ENCODE results near the gene SLC25A15.

The SLC25A15 gene

DNA sequence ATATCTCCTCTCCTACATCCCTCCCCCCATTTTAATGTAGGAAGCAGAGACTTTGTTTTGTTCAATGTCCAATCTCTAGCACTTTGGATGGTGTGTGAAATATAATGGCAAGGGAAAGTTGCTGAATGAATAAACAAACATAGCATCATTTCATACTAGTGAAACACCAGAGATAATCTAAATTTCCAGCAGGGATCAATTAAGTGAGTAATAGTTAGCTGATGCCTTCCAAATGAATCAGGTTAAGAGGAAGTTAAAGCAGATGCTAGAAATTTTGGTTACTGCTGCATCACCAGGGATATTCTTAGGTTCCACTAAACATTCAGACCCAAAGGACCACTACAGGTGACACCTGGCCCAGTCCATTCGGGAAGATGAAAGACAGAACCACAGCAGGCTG is 26.6 kb upstream of the SLC25A15 start:
- Histone ChIP-seq H3K27me3 (ENCODE audit: insufficient read depth, low read depth, severe bottlenecking) (no peaks in the 10 kb centered on the region), H3K27ac (no peak overlapping the region), H3K9me3 (ENCODE audit: severe bottlenecking) (no peaks in the 10 kb centered on the region), H3K36me3 (no peaks in the 10 kb centered on the region), H3K4me3 (ENCODE audit: low read depth, low read length) (no peak overlapping the region)
- no peak for DNase-seq
- no peak for TF ChIP-seq CTCF (IDR thresholded peaks at IDR 0.05; ENCODE audit: low read depth, low read length)

- no peak overlapping the region for H3K27ac ChIP-seq
- H3K9me3 ChIP-seq (ENCODE audit: severe bottlenecking): no peaks in the 10 kb centered on the region
Measured at GRCh38 chr13:40764587-40765403, 24.6 kb upstream of the SLC25A15 start.

DNA sequence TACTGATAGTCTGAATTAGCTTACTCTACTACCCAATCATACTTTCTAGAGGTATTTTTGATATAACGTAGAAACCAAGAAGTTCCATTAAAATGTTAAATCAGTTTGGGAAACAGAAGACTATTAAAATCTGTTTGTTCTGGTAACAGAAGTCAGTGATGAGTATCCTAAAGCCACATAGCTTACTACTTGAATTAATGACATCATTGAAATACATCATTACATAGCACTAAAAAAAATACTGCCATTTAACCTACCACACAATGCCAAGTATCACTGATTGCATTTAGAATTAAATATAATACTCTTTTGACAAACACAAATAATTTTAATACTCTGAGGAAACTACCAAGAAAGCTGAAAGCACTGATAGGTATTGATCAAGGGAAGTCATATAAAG is 23.8 kb upstream of the SLC25A15 start:
- no peak overlapping the region for H3K27ac ChIP-seq
- no peak for DNase-seq
- no peaks in the 10 kb centered on the region for H3K36me3 ChIP-seq
- TF ChIP-seq CTCF (IDR thresholded peaks at IDR 0.05; ENCODE audit: low read depth, low read length): no peak
- H3K27me3 ChIP-seq (ENCODE audit: insufficient read depth, low read depth, severe bottlenecking): no peaks in the 10 kb centered on the region
- H3K4me3 ChIP-seq (ENCODE audit: low read depth, low read length): no peak overlapping the region
- H3K9me3 ChIP-seq (ENCODE audit: severe bottlenecking): no peaks in the 10 kb centered on the region

More at GRCh38 chr13:40764587-40765403, 24.6 kb upstream of the SLC25A15 start:
- no peaks in the 10 kb centered on the region for H3K36me3 ChIP-seq
- H3K27me3 ChIP-seq (ENCODE audit: insufficient read depth, low read depth, severe bottlenecking): no peaks in the 10 kb centered on the region
- no peak overlapping the region for H3K4me3 ChIP-seq (ENCODE audit: low read depth, low read length)
- no peak for TF ChIP-seq CTCF (IDR thresholded peaks at IDR 0.05; ENCODE audit: low read depth, low read length)
- no peak for DNase-seq

- no peak overlapping the region for H3K27ac ChIP-seq
- DNase-seq: no peak
- H3K9me3 ChIP-seq (ENCODE audit: severe bottlenecking): no peaks in the 10 kb centered on the region
- H3K36me3 ChIP-seq: no peaks in the 10 kb centered on the region
- TF ChIP-seq CTCF (IDR thresholded peaks at IDR 0.05; ENCODE audit: low read depth, low read length): no peak
- peak overlapping the region; percentile 89 for H3K4me3 ChIP-seq (ENCODE audit: low read depth, low read length)
- no peaks in the 10 kb centered on the region for H3K27me3 ChIP-seq (ENCODE audit: insufficient read depth, low read depth, severe bottlenecking)
Measured at GRCh38 chr13:40769970-40770369, 19.4 kb upstream of the SLC25A15 start.

GRCh38 chr13:40770609-40770933 is 18.8 kb upstream of the SLC25A15 start:
- TF ChIP-seq CTCF (IDR thresholded peaks at IDR 0.05; ENCODE audit: low read depth, low read length): no peak
- H3K27me3 ChIP-seq (ENCODE audit: insufficient read depth, low read depth, severe bottlenecking): no peaks in the 10 kb centered on the region
- H3K36me3 ChIP-seq: no peaks in the 10 kb centered on the region
- H3K9me3 ChIP-seq (ENCODE audit: severe bottlenecking): no peaks in the 10 kb centered on the region
- no peak for DNase-seq
- peak overlapping the region; percentile 82 for H3K27ac ChIP-seq
- H3K4me3 ChIP-seq (ENCODE audit: low read depth, low read length): peak overlapping the region; percentile 89
